GM12892 (cell line): ENCODE measurements around the gene CANT1.

Experiments
- DNase-seq: peaks from one replicate; pipeline ENCODE4 v3.0.0; 2011; ENCODE audit not compliant: insufficient read length
- FAIRE-seq: peaks from 2 replicates; lab custom pipeline; 2011; peaks lifted over from hg19 to GRCh38; lab: Jason Lieb, UNC
- POLR2A ChIP-seq: IDR thresholded peaks from 2 replicates; pipeline ENCODE4 v1.6.1; 2011; ENCODE audit warnings: low read depth, low read length, control low read depth
- POLR2AphosphoS5 ChIP-seq: IDR thresholded peaks from 2 replicates; pipeline ENCODE4 v1.6.1; 2011; ENCODE audit warnings: low read depth, low read length, control low read depth
- TAF1 ChIP-seq: IDR thresholded peaks from 2 replicates; pipeline ENCODE4 v1.6.1; 2011; ENCODE audit warnings: low read depth, mild to moderate bottlenecking, control low read depth, low read length, borderline replicate concordance

The CANT1 gene

GRCh38 chr17:79005063-79005861, 4.3 kb downstream of the CANT1 start:
- no peak for DNase-seq
- no peak for FAIRE-seq
- TF ChIP-seq POLR2A (no peak), POLR2AphosphoS5 (no peak)

DNA sequence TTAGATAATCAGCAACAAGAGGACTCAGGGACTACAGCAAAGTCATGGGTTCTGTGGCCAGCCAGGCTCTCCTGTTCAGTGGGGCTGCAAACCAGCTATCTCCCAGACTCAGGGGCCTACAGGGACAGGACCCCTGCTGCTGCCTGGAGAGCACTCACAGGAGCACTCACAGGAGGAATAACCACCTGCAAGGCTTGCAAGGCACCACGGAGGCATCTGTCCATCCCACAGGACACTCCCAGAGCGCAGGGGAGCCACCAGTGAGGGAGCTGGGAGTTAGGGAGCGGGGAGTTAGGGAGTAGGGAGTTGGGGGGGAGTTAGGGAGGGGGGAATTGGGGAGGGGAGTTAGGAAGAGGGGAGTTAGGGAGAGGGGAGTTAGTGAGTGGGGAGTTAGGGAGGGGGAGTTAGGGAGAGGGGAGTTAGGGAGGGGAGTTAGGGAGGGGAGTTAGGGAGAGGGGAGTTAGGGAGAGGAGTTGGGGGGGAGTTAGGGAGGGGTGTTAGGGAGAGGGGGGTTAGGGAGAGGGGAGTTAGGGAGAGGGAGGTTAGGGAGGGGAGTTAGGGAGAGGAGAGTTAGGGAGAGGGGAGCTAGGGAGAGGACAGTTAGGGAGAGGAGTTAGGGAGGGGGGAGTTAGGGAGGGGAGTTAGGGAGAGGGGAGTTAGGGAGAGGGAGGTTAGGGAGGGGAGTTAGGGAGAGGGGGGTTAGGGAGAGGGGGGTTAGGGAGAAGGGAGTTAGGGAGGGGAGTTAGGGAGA, 5.7 kb downstream of the CANT1 start:
- TF ChIP-seq POLR2AphosphoS5 (no peak), POLR2A (no peak), TAF1 (no peak)
- no peak for FAIRE-seq

GRCh38 chr17:79002796-79003593, 6.6 kb downstream of the CANT1 start:
- DNase-seq: no peak
- FAIRE-seq: no peak
- TF ChIP-seq TAF1 (no peak), POLR2AphosphoS5 (no peak), POLR2A (no peak)

More for the DNA sequence above, 5.7 kb downstream of the CANT1 start:
- no peak for DNase-seq

DNA sequence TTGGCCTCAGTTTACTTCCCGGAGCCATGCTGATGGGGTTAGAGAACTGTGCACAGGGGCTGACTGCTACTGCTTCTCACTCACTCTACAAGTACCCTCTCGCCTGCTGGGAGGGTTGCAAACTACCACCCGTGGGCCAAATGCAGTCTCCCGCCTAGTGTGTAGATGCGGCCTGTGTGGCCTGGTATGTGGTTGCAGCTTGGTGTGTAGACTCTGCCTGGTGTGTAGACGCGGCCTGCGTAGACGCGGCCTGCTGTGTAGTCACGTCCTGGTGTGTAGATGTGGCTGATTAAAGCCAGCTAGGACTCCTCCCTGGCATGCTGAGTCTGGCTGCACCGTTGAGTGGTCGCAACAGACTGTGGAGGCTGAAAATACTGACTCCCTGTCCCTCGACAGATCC, 7.3 kb downstream of the CANT1 start:
- TF ChIP-seq POLR2A: no peak
- TF ChIP-seq TAF1: no peak
- no peak for TF ChIP-seq POLR2AphosphoS5
- DNase-seq (no peak), FAIRE-seq (no peak)

GRCh38 chr17:79001190-79002020, 8.2 kb downstream of the CANT1 start:
- FAIRE-seq: no peak
- no peak for DNase-seq
- TF ChIP-seq TAF1 (no peak), POLR2AphosphoS5 (no peak), POLR2A (no peak)

DNA sequence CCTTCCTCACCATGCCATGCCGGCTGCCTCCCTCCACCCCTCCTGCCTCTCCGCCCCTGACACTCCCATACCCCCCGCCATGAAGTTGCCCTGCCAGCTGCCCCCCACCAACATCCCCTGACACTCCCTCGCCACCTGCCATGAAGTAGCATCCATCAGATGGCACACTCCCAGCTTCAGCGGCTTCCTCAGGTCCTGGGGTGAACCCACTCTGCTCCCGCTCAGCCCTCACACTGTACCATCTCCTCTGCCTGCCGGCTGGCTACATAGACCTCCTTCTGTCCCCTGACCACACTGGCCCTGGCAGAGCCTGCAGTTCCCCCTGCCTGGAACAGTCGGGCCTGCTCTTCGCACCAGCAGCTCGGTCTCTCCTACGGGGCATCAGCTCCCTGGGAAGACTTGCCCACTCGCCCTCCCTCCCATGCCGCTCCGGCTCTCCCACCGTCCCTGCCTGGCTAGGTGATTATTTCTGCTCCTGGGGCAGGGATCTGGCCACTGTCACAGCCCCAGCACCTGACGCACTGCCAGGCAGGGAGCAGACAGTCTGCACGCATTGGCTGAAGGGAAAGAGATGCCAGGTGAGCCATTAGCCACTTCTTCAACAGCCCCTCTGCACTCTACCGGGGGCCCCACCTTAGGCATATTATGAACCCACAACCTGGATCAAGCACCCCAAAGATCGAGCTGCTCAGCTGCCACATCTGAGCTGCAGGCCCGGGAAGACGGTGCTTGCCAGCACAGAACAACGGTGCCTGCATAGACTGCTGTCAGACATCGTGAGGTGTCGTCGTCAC, 9.0 kb downstream of the CANT1 start:
- FAIRE-seq: no peak
- TF ChIP-seq POLR2AphosphoS5 (no peak), POLR2A (no peak), TAF1 (no peak)
- no peak for DNase-seq

GRCh38 chr17:78999947-79000395, 9.6 kb downstream of the CANT1 start:
- FAIRE-seq: no peak

DNA sequence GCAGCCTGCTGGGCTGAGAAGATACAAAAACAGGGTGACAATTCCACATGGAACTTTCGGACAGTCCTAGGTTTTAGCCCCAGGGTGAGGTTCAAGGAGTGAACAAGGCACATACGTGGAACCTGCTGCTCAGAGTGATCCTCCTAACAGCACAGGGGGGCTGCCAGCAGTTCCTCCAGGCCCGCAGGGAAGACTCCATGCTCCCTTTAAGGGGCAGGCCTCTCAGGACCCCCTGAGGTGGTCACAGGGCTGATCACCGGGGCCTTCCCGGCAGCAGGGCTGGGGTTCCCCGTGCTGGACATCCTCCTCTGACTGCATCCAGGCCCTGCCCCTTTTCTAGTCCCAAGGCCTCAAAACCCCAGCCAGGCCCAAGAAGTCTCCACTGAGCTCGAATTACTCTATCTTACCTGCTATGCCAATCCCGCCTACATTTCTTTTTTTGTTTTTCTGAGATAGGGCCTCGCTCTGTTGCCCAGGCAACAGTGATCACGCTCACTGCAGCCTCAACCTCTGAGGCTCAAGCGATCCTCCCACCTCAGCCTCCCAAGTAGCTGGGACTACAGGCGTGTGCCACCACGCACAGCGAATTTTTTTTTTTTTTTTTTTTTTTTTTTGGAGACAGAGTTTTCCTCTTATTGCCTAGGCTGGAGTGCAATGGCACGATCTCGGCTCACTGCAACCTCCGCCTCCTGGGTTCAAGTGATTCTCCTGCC, 10.4 kb downstream of the CANT1 start:
- FAIRE-seq: no peak
- DNase-seq: no peak
- TF ChIP-seq TAF1: no peak
- no peak for TF ChIP-seq POLR2AphosphoS5
- no peak for TF ChIP-seq POLR2A

More at GRCh38 chr17:78999947-79000395, 9.6 kb downstream of the CANT1 start:
- DNase-seq: no peak
- TF ChIP-seq POLR2AphosphoS5: no peak
- TF ChIP-seq TAF1: no peak
- no peak for TF ChIP-seq POLR2A

DNA sequence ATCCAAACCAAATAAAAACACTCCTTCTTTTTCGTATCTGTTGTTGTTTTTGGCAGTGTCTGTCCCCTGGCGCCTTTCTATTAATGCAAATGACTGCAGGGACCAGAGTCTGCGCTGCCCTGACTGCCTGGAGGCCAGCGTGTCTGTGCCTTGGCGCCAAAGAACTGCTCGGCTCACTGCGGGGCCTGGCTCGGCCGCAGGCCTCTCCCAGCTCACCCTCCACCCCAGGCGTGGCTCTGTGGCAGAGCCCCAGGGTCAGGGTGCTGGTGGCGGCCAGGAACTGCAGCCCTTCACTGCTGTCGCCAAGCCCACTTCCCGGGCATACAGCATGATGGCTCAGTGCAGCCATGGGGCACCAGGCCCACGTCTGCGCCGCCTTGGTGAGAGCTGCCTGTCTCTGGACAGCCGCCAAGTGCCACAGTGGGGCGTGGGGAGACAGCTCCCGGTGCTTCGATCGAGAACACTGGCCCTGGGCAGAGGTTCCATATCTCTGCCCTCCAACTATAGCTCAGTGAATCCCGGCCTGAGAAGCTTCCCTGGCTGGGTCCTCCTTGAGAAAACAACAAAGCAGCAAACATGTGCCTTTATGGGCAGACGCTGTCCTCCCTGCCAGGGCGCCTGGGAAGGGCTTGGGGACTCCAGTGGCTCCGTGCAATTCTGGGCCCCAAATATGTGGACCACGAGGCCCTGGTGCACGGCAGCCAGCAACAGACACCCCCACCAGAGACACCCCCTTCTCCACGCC, 11.1 kb downstream of the CANT1 start:
- no peak for DNase-seq
- no peak for FAIRE-seq
- no peak for TF ChIP-seq POLR2A
- TF ChIP-seq POLR2AphosphoS5: no peak
- TF ChIP-seq TAF1: no peak
